LNCaP clone FGC (cell line): ENCODE measurements around the gene PEX5.

Experiments
- DNase-seq: peaks from one replicate; pipeline ENCODE4 v3.0.0-alpha.2; 2011; ENCODE audit warnings: low read depth
- H3K4me3 ChIP-seq: 2 replicates; pipeline ENCODE4 v1.5.1; 2011; ENCODE audit warnings: mild to moderate bottlenecking, low read depth, low read length, control low read depth
- TF ChIP-seq, protein P1 (sequence below): IDR thresholded peaks from 2 replicates; pipeline ENCODE4 v1.5.1; 2012; ENCODE audit warnings: mild to moderate bottlenecking; ENCODE audit not compliant: control insufficient read depth, insufficient read depth; ENCODE audit errors: extremely low read depth

PEX5 gene

DNA sequence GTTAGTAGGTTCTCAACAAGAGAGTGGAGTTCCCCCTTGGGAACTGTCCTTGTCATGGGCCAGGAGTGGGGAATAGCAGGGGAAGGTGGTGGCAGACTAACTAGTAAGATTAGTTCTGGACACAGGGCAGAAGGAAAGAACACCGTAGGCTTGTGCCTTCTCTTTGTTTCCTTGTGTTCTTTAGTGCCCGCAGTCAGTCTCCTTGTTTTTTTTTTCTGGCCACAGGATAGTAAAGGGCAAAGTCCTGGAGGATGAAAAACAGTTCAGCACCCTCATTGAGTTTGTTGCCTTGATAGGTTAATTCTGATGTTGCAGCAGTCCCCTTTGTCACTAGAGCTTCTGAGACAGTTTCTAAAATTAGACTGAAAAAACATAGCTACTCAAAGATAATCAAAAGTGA is 8.4 kb downstream of the PEX5 start:
- no peak for DNase-seq
- TF ChIP-seq, protein P1, sequence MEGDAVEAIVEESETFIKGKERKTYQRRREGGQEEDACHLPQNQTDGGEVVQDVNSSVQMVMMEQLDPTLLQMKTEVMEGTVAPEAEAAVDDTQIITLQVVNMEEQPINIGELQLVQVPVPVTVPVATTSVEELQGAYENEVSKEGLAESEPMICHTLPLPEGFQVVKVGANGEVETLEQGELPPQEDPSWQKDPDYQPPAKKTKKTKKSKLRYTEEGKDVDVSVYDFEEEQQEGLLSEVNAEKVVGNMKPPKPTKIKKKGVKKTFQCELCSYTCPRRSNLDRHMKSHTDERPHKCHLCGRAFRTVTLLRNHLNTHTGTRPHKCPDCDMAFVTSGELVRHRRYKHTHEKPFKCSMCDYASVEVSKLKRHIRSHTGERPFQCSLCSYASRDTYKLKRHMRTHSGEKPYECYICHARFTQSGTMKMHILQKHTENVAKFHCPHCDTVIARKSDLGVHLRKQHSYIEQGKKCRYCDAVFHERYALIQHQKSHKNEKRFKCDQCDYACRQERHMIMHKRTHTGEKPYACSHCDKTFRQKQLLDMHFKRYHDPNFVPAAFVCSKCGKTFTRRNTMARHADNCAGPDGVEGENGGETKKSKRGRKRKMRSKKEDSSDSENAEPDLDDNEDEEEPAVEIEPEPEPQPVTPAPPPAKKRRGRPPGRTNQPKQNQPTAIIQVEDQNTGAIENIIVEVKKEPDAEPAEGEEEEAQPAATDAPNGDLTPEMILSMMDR: no peak
- no peak overlapping the region for H3K4me3 ChIP-seq

GRCh38 chr12:7203109-7203508 is 13.6 kb downstream of the PEX5 start:
- no peak overlapping the region for H3K4me3 ChIP-seq
- DNase-seq: no peak
- TF ChIP-seq, protein P1: no peak

DNA sequence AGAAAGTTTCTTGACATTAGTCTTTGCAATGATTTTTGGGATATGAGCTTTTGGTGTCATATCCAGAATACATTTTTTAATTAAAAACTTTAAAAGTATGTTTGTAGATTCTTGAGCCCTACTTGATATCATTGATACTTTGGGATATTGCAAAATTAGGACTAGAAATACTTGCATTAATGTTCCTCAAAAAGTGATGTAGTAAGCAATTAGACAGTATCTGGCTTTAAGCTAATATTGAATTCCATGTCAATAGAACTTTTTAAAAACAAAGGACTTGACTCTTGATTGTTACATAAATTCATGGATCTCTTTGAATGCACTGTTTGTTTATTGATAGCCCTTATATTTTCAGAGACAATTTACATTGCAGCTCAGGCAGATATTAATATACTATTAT is 15.6 kb downstream of the PEX5 start:
- DNase-seq: no peak
- TF ChIP-seq, protein P1: no peak
- H3K4me3 ChIP-seq: no peak overlapping the region

DNA sequence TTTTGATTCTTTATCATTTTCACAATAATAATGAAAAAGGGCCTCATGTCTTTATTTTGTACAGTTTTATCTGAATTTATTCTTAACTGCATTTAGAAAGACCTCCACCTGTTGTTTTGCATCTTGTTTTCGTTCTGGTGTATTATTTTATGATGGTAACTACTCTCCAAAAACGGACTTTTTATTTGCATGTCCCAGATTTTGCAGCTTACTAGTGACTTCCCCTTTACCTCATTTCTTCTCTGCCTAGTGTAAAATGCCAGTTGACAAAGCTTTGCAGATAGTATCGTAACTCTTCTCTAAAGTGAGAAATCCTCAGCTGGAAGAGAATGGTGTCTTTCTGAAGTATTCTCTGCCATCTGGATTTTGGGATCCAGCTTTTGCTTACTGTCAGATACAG is 17.2 kb downstream of the PEX5 start:
- TF ChIP-seq, protein P1: no peak
- H3K4me3 ChIP-seq: no peak overlapping the region
- no peak for DNase-seq

- no peak overlapping the region for H3K4me3 ChIP-seq
- no peak for DNase-seq
- TF ChIP-seq, protein P1: no peak
Measured at GRCh38 chr12:7207866-7208625, 18.6 kb downstream of the PEX5 start.

DNA sequence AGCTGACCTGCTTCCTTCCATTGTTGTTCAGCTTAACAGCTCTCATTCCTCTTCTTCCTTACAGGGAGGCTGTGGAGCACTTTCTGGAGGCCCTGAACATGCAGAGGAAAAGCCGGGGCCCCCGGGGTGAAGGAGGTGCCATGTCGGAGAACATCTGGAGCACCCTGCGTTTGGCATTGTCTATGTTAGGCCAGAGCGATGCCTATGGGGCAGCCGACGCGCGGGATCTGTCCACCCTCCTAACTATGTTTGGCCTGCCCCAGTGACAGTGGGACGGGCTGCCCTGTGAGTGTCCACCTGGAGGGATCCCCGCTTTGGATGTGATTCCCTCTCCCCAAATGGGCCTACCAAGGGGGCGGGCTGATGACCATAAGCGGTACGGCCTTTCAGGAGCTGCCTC is 20.5 kb downstream of the PEX5 start:
- no peak overlapping the region for H3K4me3 ChIP-seq
- TF ChIP-seq, protein P1: no peak
- no peak for DNase-seq

DNA sequence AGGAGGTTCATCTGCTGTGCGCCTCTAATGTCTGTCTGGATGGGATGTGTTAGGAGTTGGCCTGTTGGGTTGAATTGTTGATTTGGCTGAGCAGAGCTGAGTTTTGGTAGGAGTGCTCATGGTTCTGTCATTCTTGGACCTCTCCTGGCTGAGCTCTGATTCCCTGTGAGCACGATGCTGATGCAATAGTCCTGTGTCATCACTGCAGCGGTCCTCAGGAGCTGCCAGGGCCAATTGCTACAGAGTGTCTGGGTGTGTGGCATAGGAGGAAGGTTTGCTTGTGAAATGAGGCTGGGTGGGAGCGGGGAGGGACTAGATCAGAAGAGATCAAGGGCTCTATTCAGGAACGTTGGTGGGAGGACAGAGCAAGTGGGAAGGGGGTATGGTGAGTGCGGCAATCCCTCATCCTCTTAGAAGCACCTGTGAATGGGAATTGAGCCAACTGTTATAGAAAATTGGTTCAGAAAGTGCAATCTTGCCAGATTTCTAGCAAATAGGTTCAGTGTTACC is 21.2 kb downstream of the PEX5 start:
- TF ChIP-seq, protein P1: no peak
- no peak for DNase-seq
- no peak overlapping the region for H3K4me3 ChIP-seq
